IMR-90 (cell line): Measurements from ENCODE around the gene FOXO6. TPM values are rescaled to one million over a fixed set of nuclear protein-coding genes. Genes with fewer than 3 reads are reported as not detected.

Source experiments
- ATAC-seq: fragments of 200-7000 bp; cut with Tn5 transposase; 2 replicates; pipeline ENCODE4 v1.9.1; 2020; ENCODE audit warnings: low read depth, mild to moderate bottlenecking, moderate library complexity
- BruUV-seq: library from RNA; stranded (reverse); fragments of 400-500 nt; replicated peaks from 2 replicates; lab custom pipeline; 2021; lab: Mats Ljungman, UMichigan
- CTCF ChIA-PET: fragments of 300-600 bp; formaldehyde crosslinking; extraction: SDS; loops from one replicate; lab custom pipeline; 2021; ENCODE audit warnings: antibody characterized with exemption; lab: Yijun Ruan, JAX
- POLR2A ChIA-PET: fragments of 300-600 bp; sonication (Branson Sonifier 250); formaldehyde crosslinking; loops from one replicate; lab custom pipeline; 2022; ENCODE audit warnings: antibody characterized with exemption; ENCODE audit not compliant: unreplicated experiment; lab: Charles Lee
- DNase-seq: peaks from one replicate; pipeline ENCODE4 v3.0.0; 2013
- H2AFZ ChIP-seq: replicated peaks from 2 replicates; pipeline ENCODE3; 2013; ENCODE audit warnings: low read length, mild to moderate bottlenecking; ENCODE audit not compliant: poor library complexity
- H2AK5ac ChIP-seq: 2 replicates; pipeline ENCODE4 v1.6.1; 2013; ENCODE audit warnings: low read depth, low read length, inconsistent platforms
- H2AK9ac ChIP-seq: replicated peaks from 2 replicates; pipeline ENCODE3; 2013; ENCODE audit warnings: mild to moderate bottlenecking, low read depth, low read length, moderate library complexity; ENCODE audit not compliant: poor library complexity
- H2BK120ac ChIP-seq: 2 replicates; pipeline ENCODE4 v1.6.1; 2013; ENCODE audit warnings: low read depth, low read length, inconsistent platforms
- H2BK15ac ChIP-seq: 3 replicates; pipeline ENCODE4 v1.6.1; 2013; ENCODE audit warnings: low read depth, low read length, inconsistent platforms
- H2BK20ac ChIP-seq: 2 replicates; pipeline ENCODE4 v1.6.1; 2013; ENCODE audit warnings: low read depth, mild to moderate bottlenecking, inconsistent platforms, low read length, moderate library complexity
- H2BK5ac ChIP-seq: 2 replicates; pipeline ENCODE4 v1.6.1; 2013; ENCODE audit warnings: mild to moderate bottlenecking, low read depth, low read length, inconsistent platforms; ENCODE audit not compliant: poor library complexity, severe bottlenecking
- H3K14ac ChIP-seq: replicated peaks from 2 replicates; pipeline ENCODE4 v1.6.1; 2013; ENCODE audit warnings: low read depth, low read length, inconsistent platforms
- H3K18ac ChIP-seq: 2 replicates; pipeline ENCODE4 v1.6.1; 2013; ENCODE audit warnings: low read depth, low read length, control low read depth
- H3K23ac ChIP-seq: 2 replicates; pipeline ENCODE4 v1.6.1; 2013; ENCODE audit warnings: low read depth, low read length, inconsistent platforms
- H3K27ac ChIP-seq: 2 replicates; pipeline ENCODE4 v1.5.1; 2013; ENCODE audit warnings: mild to moderate bottlenecking, control low read depth, low read length; ENCODE audit not compliant: insufficient read depth
- H3K27me3 ChIP-seq: 2 replicates; pipeline ENCODE4 v1.6.1; 2013; ENCODE audit warnings: low read length; ENCODE audit not compliant: control insufficient read depth, insufficient read depth
- H3K36me3 ChIP-seq: 2 replicates; pipeline ENCODE4 v1.6.1; 2013; ENCODE audit warnings: low read length, mixed read lengths; ENCODE audit not compliant: control insufficient read depth, insufficient read depth
- H3K4ac ChIP-seq: 2 replicates; pipeline ENCODE4 v1.6.1; 2013; ENCODE audit warnings: low read depth, low read length, inconsistent platforms
- H3K4me1 ChIP-seq: 2 replicates; pipeline ENCODE4 v1.6.1; 2013; ENCODE audit warnings: low read length, mixed read lengths; ENCODE audit not compliant: control insufficient read depth, insufficient read depth
- H3K4me2 ChIP-seq: 2 replicates; pipeline ENCODE4 v1.6.1; 2013; ENCODE audit warnings: low read depth, mild to moderate bottlenecking, control low read depth, low read length, moderate library complexity
- H3K4me3 ChIP-seq: 2 replicates; pipeline ENCODE4 v1.5.1; 2013; ENCODE audit warnings: low read depth, mild to moderate bottlenecking, control low read depth, low read length, moderate library complexity; ENCODE audit not compliant: insufficient read depth
- H3K56ac ChIP-seq: 2 replicates; pipeline ENCODE4 v1.6.1; 2013; ENCODE audit warnings: low read length, inconsistent platforms; ENCODE audit not compliant: insufficient read depth; ENCODE audit errors: extremely low read depth
- H3K79me1 ChIP-seq, 2 experiments: 2 replicates each; pipeline ENCODE4 v1.6.1; 2013; ENCODE audit warnings: low read length in 2 of 2, inconsistent platforms in 1 of 2, low read depth in 1 of 2
- H3K9ac ChIP-seq: 2 replicates; pipeline ENCODE4 v1.6.1; 2013; ENCODE audit warnings: low read depth, low read length, control low read depth
- H3K9me1 ChIP-seq: 2 replicates; pipeline ENCODE4 v1.6.1; 2013; ENCODE audit warnings: low read length, inconsistent platforms; ENCODE audit not compliant: insufficient read depth
- H3K9me3 ChIP-seq: 2 replicates; pipeline ENCODE4 v1.6.1; 2013; ENCODE audit warnings: low read length; ENCODE audit not compliant: control insufficient read depth, insufficient read depth
- H4K20me1 ChIP-seq: 2 replicates; pipeline ENCODE4 v1.6.1; 2013; ENCODE audit warnings: low read length, inconsistent platforms; ENCODE audit not compliant: insufficient read depth
- H4K5ac ChIP-seq: 2 replicates; pipeline ENCODE4 v1.6.1; 2013; ENCODE audit warnings: mild to moderate bottlenecking, low read depth, low read length, control low read depth
- H4K8ac ChIP-seq, 2 experiments: 2 replicates each; pipeline ENCODE4 v1.6.1; 2013; ENCODE audit warnings: low read depth in 2 of 2, low read length in 2 of 2, control low read depth in 1 of 2, inconsistent platforms in 1 of 2
- H4K91ac ChIP-seq: 2 replicates; pipeline ENCODE4 v1.6.1; 2013; ENCODE audit warnings: low read depth, low read length, inconsistent platforms; ENCODE audit not compliant: insufficient read depth
- BHLHE40 ChIP-seq: fragments of 150-350 bp; IDR thresholded peaks from 2 replicates; pipeline ENCODE4 v1.6.1; 2016; ENCODE audit warnings: mild to moderate bottlenecking, low read depth, low read length
- CHD1 ChIP-seq: IDR thresholded peaks from 2 replicates; pipeline ENCODE4 v1.6.1; 2012; ENCODE audit warnings: low read depth, low read length, improper control_type of control experiment
- ELK1 ChIP-seq: fragments of 150-350 bp; IDR thresholded peaks from 2 replicates; pipeline ENCODE4 v1.6.1; 2016; ENCODE audit warnings: low read depth, mild to moderate bottlenecking, low read length, moderate library complexity, borderline replicate concordance
- FOS ChIP-seq: fragments of 150-350 bp; IDR thresholded peaks from 2 replicates; pipeline ENCODE4 v1.6.1; 2016; ENCODE audit warnings: low read depth, low read length
- MAZ ChIP-seq: IDR thresholded peaks from 2 replicates; pipeline ENCODE4 v1.6.1; 2012; ENCODE audit warnings: low read depth, mild to moderate bottlenecking, low read length, improper control_type of control experiment, moderate library complexity, borderline replicate concordance
- MXI1 ChIP-seq: IDR thresholded peaks from 2 replicates; pipeline ENCODE4 v1.6.1; 2012; ENCODE audit warnings: low read depth, mild to moderate bottlenecking, low read length, moderate library complexity, borderline replicate concordance
- NFE2L2 ChIP-seq: fragments of 150-350 bp; IDR thresholded peaks from 2 replicates; pipeline ENCODE4 v1.6.1; 2016; ENCODE audit warnings: low read depth, mild to moderate bottlenecking, low read length
- POLR2A ChIP-seq: IDR thresholded peaks from 2 replicates; pipeline ENCODE4 v1.6.1; 2012; ENCODE audit warnings: mild to moderate bottlenecking, low read depth, low read length
- SMC3 ChIP-seq: fragments of 150-350 bp; IDR thresholded peaks from 2 replicates; pipeline ENCODE4 v1.6.1; 2016; ENCODE audit warnings: low read depth, mild to moderate bottlenecking, antibody characterized with exemption, low read length, moderate library complexity
- WGBS, 2 experiments: methylation state at CpG; one replicate each; pipeline versions ENCODE4 v1.1.5 to v1.1.7; 2013; ENCODE audit warnings: missing lambda C conversion rate in 2 of 2; ENCODE audit not compliant: insufficient read length in 1 of 2; ENCODE audit errors: extremely low coverage in 2 of 2; 5-methylcytosine and 5-hydroxymethylcytosine counted together
- dilution Hi-C: fragments of 300-500 bp; cut with HindIII; formaldehyde crosslinking; loops from one replicate; pipeline ENCODE4 v1.14.3; 2018; ENCODE audit warnings: low sequenced_read_pairs; ENCODE audit not compliant: unreplicated experiment
- in situ Hi-C: fragments of 300-500 bp; cut with MboI; formaldehyde crosslinking; loops from 3 replicates; pipeline ENCODE4 v1.14.3; 2019; ENCODE audit warnings: low sequenced_read_pairs, inconsistent platforms, mixed read lengths
- intact Hi-C: fragments of 100-400 bp; cut with micrococcal nuclease; formaldehyde crosslinking; loops from 2 replicates; pipeline ENCODE4 v1.10.0; 2022
- polyA plus RNA-seq, 3 experiments: library from polyadenylated mRNA; depleted of rRNA; stranded (reverse); fragments of >200 nt; gene quantifications; 2 replicates each; pipeline ENCODE4 v1.2.3, GENCODE V29; 2012; ENCODE audit warnings: low replicate concordance in 1 of 3
- total RNA-seq: library from RNA; depleted of rRNA; stranded (reverse); fragments of >200 nt; gene quantifications from 2 replicates; pipeline ENCODE4 v1.2.3, GENCODE V29; 2012
- TF ChIP-seq, protein P1 (sequence below): conservative IDR thresholded peaks from 2 replicates; pipeline ENCODE4 v1.5.1; 2012; ENCODE audit warnings: mild to moderate bottlenecking, low read depth, low read length, improper control_type of control experiment
- TF ChIP-seq, protein P2 (sequence below): fragments of 150-350 bp; IDR thresholded peaks from 2 replicates; pipeline ENCODE4 v1.6.1; 2017; ENCODE audit warnings: mild to moderate bottlenecking, antibody characterized with exemption, low read length, low read depth

FOXO6 gene
- total and polyA plus RNA-seq, 2 of the 4 experiments (the other 2 are of a cell fraction) = not detected

DNA sequence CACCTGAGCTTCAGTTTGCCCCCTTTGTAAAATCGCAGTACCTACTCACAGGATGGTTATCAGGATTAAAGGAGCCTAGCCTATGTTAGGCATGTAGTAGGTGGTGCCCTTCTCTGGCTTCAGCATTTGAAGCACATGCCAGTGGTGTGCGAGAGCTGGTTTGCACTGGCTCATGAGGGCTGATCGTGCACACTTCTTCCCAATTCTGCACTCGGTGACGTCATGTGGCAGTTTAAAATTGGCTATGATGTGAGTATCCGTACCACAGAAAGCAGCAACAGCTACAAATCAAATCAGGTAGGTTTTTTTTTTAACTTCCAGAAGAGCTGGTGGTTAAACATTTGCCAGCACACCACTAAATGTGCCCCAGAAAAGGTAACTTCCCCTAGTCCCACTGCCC is 13.5 kb downstream of the FOXO6 start:
- ChIA-PET POLR2A (no interaction called here), CTCF (no interaction called here)
- Histone ChIP-seq H3K4ac (no peak overlapping the region), H3K27ac (no peak overlapping the region), H2AK5ac (no peak overlapping the region), H3K79me1 (no peaks in the 10 kb centered on the region), H3K23ac (no peak overlapping the region), H3K36me3 (no peaks in the 10 kb centered on the region), H3K4me2 (no peak overlapping the region), H3K4me1 (no peaks in the 10 kb centered on the region), H3K27me3 (peaks cover 57% of the 10 kb centered on the region), H3K9ac (no peak overlapping the region), H3K4me3 (no peak overlapping the region), H4K5ac (no peak overlapping the region), H3K56ac (no peak overlapping the region), H4K8ac (no peak overlapping the region), H2AFZ (no peak overlapping the region), H4K20me1 (no peaks in the 10 kb centered on the region), H2BK5ac (no peak overlapping the region), H3K9me3 (no peaks in the 10 kb centered on the region), H2BK15ac (no peak overlapping the region), H2BK120ac (no peak overlapping the region), H3K9me1 (no peaks in the 10 kb centered on the region; the same call in 1 of the 2 replicates), H2AK9ac (no peak overlapping the region), H3K18ac (no peak overlapping the region), H2BK20ac (no peak overlapping the region), H3K14ac (no peak overlapping the region), H4K91ac (no peak overlapping the region)
- BruUV-seq = no TSS peak
- DNase-seq (no peak), ATAC-seq (no peak)
- no peak for TF ChIP-seq MXI1
- TF ChIP-seq CHD1 = no peak
- TF ChIP-seq MAZ = no peak
- no peak for TF ChIP-seq NFE2L2
- TF ChIP-seq SMC3 = no peak
- TF ChIP-seq FOS = no peak
- no peak for TF ChIP-seq POLR2A
- TF ChIP-seq ELK1 = no peak
- TF ChIP-seq, protein P1, sequence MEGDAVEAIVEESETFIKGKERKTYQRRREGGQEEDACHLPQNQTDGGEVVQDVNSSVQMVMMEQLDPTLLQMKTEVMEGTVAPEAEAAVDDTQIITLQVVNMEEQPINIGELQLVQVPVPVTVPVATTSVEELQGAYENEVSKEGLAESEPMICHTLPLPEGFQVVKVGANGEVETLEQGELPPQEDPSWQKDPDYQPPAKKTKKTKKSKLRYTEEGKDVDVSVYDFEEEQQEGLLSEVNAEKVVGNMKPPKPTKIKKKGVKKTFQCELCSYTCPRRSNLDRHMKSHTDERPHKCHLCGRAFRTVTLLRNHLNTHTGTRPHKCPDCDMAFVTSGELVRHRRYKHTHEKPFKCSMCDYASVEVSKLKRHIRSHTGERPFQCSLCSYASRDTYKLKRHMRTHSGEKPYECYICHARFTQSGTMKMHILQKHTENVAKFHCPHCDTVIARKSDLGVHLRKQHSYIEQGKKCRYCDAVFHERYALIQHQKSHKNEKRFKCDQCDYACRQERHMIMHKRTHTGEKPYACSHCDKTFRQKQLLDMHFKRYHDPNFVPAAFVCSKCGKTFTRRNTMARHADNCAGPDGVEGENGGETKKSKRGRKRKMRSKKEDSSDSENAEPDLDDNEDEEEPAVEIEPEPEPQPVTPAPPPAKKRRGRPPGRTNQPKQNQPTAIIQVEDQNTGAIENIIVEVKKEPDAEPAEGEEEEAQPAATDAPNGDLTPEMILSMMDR = no peak
- TF ChIP-seq, protein P2, sequence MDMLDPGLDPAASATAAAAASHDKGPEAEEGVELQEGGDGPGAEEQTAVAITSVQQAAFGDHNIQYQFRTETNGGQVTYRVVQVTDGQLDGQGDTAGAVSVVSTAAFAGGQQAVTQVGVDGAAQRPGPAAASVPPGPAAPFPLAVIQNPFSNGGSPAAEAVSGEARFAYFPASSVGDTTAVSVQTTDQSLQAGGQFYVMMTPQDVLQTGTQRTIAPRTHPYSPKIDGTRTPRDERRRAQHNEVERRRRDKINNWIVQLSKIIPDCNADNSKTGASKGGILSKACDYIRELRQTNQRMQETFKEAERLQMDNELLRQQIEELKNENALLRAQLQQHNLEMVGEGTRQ = no peak
- TF ChIP-seq BHLHE40 = no peak
- dilution Hi-C loops (no loop called here), in situ Hi-C loops (no loop called here), intact Hi-C loops (no loop called here)
- 75% methylated on average over 3 of the region's 6 CpGs; no CpG with 5 or more reads in 1 of the 2 experiments for WGBS, 2 experiments
